Panc1 (cell line): ENCODE data around the gene CLIP4.

Source experiments
- CTCF ChIP-seq: fragments of 450-650 bp; IDR thresholded peaks from 2 replicates; pipeline ENCODE4 v1.5.1; 2017; ENCODE audit warnings: mild to moderate bottlenecking
- REST ChIP-seq, 2 experiments: IDR thresholded peaks; 2 replicates each; pipeline ENCODE4 v1.6.1; 2011 to 2012; ENCODE audit warnings: low read depth in 2 of 2, control low read depth in 1 of 2, low read length in 1 of 2, mild to moderate bottlenecking in 1 of 2, moderate library complexity in 1 of 2; ENCODE audit not compliant: insufficient read depth in 1 of 2
- SIN3A ChIP-seq: IDR thresholded peaks from 2 replicates; pipeline ENCODE4 v1.6.1; 2012; ENCODE audit warnings: low read depth, mild to moderate bottlenecking, low read length, moderate library complexity, borderline replicate concordance; ENCODE audit not compliant: insufficient read depth

DNA sequence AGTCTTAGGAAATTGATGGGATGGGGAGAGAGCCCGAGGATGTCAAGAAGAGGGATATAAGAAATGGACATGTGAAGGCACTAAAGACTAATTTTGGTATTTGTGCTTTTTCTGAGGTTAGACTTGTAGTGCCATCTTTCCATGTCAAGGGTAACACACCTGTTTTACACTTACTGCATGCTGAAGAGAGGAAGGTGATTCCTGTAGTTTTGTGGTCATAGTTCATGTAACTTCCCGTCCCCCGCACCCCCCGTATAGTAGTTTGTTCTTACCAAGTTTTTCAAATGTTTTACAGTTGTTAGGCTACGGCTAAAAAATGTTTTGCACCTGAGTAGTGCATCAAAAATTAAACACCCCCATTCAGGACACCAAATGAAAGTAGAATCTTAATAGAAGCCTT lies 73.8 kb downstream of the CLIP4 start:
- TF ChIP-seq REST (IDR thresholded peaks at IDR 0.05; ENCODE audit: insufficient read depth in 1 of 2, low read depth in 2 of 2, low read length in 1 of 2) (no peak), CTCF (no peak), SIN3A (no peak)
